GM19328 (cell line): ENCODE data around the gene GALNT17.

ENCODE experiments used
- ATAC-seq: cut with Tn5 transposase; IDR thresholded peaks from one replicate; pipeline ENCODE4 v1.9.1; 2021; ENCODE audit warnings: mild to moderate bottlenecking, moderate library complexity; ENCODE audit not compliant: unreplicated experiment

Gene GALNT17

GRCh38 chr7:71657386-71657785 is 525.4 kb downstream of the GALNT17 start:
- ATAC-seq = no peak

GRCh38 chr7:71659622-71660021 is 527.7 kb downstream of the GALNT17 start:
- no peak for ATAC-seq

- no peak for ATAC-seq
Measured at GRCh38 chr7:71661671-71662224, 529.8 kb downstream of the GALNT17 start.

GRCh38 chr7:71665716-71666115 is 533.8 kb downstream of the GALNT17 start:
- ATAC-seq = no peak

GRCh38 chr7:71668572-71668971 is 536.6 kb downstream of the GALNT17 start:
- no peak for ATAC-seq

- no peak for ATAC-seq
Measured at GRCh38 chr7:71679480-71679879, 547.5 kb downstream of the GALNT17 start.

- no peak for ATAC-seq
Measured at GRCh38 chr7:71682181-71682580, 550.2 kb downstream of the GALNT17 start.

GRCh38 chr7:71682841-71683781 is 551.2 kb downstream of the GALNT17 start:
- ATAC-seq = no peak

GRCh38 chr7:71687286-71687685 is 555.3 kb downstream of the GALNT17 start:
- no peak for ATAC-seq

- ATAC-seq = no peak
Measured at GRCh38 chr7:71687831-71688599, 556.1 kb downstream of the GALNT17 start.

- no peak for ATAC-seq
Measured at GRCh38 chr7:71691538-71691937, 559.6 kb downstream of the GALNT17 start.

GRCh38 chr7:71694665-71695064 is 562.7 kb downstream of the GALNT17 start:
- ATAC-seq = no peak

GRCh38 chr7:71695186-71695585 is 563.2 kb downstream of the GALNT17 start:
- no peak for ATAC-seq

- ATAC-seq = no peak
Measured at GRCh38 chr7:71696511-71696910, 564.6 kb downstream of the GALNT17 start.

- ATAC-seq = no peak
Measured at GRCh38 chr7:71697400-71697799, 565.5 kb downstream of the GALNT17 start.

- ATAC-seq = no peak
Measured at GRCh38 chr7:71705217-71705616, 573.3 kb downstream of the GALNT17 start.

- ATAC-seq = no peak
Measured at GRCh38 chr7:71705901-71706596, 574.1 kb downstream of the GALNT17 start.

- ATAC-seq = no peak
Measured at GRCh38 chr7:71706597-71706975, 574.6 kb downstream of the GALNT17 start.

- ATAC-seq = no peak
Measured at GRCh38 chr7:71707041-71707440, 575.1 kb downstream of the GALNT17 start.

GRCh38 chr7:71708710-71709109 is 576.8 kb downstream of the GALNT17 start:
- no peak for ATAC-seq

- ATAC-seq = no peak
Measured at GRCh38 chr7:71710442-71710841, 578.5 kb downstream of the GALNT17 start.
